Stimulated activated CD4-positive, alpha-beta T cell treated with anti-CD3 and anti-CD28 coated beads, Interleukin-2, amount 100 ng/mL, for 48 hours (primary cell): Measurements from ENCODE around the gene RNASE7.

Experiments used
- DNase-seq, 2 donors: peaks; one replicate each; pipeline ENCODE4 v3.0.0-alpha.2; 2020

RNASE7 gene

GRCh38 chr14:21043974-21044618 is 1.9 kb downstream of the RNASE7 start:
- DNase-seq = no peak

DNA sequence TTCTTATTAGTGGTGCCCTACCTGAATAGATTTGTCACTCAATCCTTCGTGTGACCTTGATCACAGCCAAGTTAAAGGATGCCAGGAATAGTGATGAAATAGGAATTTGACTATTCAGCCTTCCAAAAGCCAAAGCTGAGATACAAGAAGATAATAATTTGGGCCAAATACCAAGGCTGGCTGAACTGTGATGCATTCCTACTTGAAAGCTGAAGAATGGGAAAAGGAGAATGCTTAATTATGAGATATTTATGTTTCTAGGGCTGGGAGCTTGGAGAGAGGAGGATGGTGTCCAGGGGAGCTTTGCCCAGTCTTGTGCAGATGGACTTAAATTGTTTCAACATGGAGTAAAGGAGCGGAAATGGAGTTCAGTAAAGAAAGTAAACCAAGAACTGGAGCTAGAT is 5.2 kb downstream of the RNASE7 start:
- DNase-seq = no peak

- DNase-seq = no peak
Measured at GRCh38 chr14:21048638-21049037, 6.5 kb downstream of the RNASE7 start.

- DNase-seq = no peak
Measured at GRCh38 chr14:21049271-21049673, 7.1 kb downstream of the RNASE7 start.

GRCh38 chr14:21050597-21050996 is 8.4 kb downstream of the RNASE7 start:
- no peak for DNase-seq

DNA sequence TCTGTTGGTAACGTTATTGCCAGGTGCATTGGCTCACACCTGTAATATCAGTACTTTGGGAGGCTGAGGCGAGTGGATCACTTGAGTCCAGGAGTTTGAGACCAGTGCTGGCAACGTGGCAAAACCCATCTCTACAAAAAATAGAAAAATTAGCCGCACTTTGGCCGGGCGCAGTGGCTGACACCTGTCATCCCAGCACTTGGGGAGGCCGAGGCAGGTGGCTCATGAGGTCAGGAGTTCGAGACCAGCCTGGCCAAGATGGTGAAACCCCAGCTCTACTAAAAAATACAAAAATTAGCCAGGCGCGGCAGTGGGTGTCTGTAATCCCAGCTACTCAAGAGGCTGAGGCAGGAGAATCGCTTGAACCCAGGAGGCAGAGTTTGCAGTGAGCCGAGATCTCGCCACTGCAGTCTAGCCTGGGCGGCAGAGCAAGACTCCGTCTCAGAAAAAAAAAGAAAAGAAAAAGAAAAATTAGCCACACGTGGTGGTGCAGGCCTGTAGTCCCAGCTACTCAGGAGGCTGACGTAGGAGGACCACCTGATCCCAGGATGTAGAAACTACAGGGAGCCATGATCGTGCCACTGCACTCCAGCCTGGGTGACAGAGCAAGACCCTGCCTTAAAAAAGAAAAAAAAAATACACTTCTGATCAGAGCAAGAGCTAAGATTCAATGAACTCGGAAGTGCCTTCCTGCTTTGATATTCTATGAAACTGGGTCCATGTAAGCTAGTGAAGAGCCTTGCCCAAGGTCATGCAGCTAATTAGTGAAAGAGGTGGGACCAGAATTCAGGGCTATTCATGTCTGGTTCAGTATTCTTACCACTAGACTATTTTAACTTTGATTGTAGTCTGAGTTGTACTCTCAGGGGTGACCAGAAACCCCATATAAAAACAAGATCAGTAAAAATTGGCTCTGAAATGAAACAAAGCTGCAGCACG is 11.3 kb downstream of the RNASE7 start:
- no peak for DNase-seq

DNA sequence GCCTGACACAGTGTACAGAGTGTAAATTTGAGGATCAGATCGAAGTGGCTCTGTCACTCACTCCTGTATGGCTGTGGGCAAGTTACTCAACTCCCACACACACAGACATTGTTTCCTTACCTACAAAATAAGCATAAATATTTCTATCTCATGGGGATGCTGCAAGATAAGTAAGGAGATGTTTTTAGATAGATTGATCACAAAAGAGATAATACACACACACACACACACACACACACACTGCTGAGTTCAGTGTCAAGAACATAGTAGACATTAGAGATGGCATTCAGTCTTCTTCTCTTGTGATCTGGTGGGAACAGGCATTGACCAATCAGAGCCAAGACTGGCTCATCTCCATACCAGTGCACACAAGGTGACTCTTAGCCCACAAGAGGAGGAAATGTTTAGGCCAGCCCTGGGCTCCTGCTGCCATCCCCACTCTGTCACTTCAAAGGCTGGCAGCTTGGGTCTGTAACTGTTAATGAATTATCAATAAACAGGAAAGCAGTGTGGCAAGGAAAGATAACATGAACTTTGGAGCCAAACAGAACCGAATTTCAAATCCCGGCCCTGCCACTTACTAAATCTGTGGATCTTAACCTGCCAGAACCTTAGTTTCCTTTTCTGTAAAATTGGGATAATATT is 12.1 kb downstream of the RNASE7 start:
- no peak for DNase-seq

DNA sequence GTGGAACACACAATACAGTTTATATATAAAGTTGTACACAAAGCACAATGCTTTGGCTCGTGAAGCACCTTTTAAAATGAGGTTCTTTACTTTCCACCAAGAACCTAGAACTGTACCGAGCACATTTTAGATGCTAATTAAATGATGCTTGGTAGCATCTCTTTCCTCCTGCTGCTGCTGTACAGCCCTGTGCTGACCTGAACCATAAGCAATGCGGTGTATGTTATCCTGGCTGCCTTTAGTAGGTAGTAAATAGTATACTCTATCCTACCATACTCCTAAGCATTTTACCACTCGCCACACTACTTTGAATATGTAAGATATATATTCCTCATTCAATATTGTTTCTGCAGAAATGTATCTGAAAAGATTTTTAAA is 12.6 kb downstream of the RNASE7 start:
- DNase-seq = no peak

DNA sequence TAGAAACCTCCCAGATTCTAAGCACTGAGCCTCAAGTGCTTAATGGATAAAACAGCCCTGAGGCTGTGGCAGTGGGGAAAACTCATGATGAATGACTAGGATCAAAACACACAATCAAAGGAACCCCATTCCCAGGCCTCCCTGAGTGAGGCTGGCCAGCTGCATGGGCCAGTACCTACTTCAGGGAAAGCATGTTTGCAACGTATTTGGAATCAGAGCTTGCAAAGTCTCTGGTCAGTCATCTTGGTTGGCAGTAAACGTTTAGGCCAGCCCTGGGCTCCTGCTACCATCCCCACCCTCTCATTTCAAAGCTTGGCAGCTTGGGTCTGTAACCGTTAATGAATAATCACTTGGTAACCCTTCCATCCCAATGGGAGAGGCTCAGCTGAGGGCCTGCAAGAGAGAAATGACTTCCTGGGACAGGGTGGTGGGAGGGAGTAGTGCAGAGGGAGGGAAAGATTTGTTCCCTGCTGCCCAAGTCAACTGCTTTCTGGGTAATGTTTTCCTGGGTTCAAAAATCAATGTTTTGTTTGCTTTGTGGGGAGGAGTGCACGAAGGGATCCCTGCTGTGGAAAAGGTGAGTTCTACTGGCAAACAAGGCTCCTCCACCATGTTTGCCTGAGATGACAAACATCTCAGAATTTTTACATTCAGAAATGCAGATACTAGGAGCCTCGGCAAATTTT is 13.4 kb downstream of the RNASE7 start:
- no peak for DNase-seq

DNA sequence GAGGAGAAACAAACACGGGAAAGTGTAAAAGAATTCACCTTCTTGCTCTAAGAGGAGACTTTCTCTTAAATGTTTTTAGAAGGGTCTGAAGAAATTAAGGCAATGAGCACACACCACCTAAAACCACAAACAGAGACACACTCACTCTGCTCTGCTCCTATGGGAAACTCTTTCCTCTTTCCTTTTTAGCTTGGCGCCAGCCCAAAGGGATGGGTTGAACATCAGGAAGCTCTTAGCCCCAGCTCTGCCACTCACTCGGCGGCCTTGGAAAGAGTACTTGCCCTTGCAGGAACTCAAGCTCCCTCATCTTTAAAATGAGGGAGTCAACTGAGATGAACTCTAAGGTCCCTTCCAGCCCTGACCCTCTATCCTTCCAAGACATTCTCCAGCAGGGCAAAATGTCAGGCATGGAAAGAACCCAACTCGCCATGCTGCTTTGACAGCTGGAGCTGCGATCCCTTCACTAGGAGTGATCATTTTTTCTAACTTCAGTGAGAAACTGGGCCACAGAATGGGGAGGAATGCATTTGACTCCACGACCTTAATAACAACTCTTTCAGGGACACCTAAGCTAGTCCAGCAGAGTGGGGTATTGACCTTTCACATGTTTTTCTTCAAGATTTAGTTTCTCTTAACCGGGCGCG is 14.5 kb downstream of the RNASE7 start:
- no peak for DNase-seq

- DNase-seq = no peak
Measured at GRCh38 chr14:21057803-21058675, 15.9 kb downstream of the RNASE7 start, which contains the start of gene RNASE8. Gene RNASE8 (plus strand): TSS chr14:21057822. CDS start chr14:21057893, 71 bp downstream.

GRCh38 chr14:21058903-21059302 is 16.7 kb downstream of the RNASE7 start:
- no peak for DNase-seq

DNA sequence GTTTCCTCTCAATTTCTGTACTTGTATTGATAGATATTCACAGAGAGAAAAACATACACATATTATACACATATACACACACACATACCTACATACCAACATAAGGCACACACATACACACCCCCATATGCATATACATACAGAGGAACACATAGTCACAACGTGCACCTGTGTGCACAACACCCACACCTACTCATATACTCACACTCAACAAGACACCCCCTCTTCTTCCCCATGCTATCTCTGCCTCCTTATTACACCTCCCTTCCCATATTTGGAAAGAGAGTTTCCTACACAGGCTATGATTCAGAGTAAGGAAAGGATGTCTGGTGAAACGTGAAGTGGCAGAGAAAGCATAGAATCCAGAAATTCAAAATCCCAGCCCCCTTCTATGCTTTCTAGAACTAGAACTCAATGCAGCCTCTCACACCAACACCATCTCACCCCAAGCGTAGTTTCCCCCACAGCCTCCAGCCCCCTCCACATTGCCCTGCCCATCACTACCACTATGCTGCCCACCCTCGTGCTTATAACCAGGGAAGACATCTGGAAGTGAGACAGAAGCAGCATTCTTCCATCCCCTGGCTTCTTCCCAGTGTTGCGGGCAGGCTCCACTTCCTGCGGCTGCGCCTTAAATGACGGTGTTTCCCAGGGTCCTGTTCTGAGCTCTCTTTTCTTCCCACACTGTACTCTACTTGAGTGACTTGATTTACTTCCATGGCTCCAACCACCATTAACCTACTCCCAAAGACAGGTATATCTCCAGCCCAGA is 17.9 kb downstream of the RNASE7 start:
- DNase-seq = no peak

DNA sequence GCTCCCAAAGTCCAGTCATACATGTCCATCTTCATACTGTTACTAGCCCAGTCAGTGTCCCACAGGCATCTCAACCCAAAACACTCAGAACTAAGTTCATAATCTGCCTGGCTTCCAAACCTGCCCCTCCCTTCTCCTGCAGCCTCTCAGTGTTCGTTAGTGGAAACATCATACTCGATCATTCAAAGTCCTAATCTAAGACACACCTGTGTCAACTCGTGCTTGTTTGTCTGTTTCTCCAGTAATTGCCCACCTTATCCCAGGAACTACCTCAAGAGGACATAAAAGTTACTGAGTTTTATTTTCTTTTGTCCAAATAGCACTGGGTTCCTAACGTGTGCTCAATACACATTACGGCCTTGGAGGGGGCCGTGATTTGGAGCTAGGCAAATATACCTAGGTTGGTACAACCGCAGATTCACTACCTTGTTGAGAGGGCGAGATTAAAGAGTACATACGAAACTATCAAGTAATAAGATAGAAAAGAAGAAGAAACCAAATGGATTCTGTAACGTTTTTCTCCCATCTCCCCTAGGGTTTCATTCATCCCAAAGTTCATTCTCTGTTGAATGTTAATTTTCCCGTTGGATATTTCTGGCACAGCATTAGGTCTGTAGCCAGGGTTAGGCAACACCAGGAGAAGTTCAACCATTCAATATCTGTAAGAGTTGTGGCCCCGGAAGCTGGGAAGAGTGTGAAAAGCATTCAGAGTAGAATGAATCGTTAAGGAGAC is 18.6 kb downstream of the RNASE7 start:
- no peak for DNase-seq

DNA sequence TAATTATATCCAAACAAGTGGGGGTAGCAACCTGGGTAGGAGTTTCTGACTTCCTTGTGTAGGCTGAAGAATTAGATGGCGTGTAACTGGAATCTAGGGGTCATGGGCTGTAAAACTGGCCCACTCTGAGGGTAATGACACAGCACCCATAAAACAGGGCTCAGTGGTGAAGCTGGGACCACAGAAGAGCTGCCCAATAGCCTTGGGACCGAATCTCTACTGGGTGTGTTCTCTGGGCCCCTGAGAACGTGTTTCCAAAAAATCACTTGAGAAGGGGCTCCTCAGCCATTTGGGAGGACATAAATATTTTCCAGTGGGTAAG is 19.1 kb downstream of the RNASE7 start:
- no peak for DNase-seq

DNA sequence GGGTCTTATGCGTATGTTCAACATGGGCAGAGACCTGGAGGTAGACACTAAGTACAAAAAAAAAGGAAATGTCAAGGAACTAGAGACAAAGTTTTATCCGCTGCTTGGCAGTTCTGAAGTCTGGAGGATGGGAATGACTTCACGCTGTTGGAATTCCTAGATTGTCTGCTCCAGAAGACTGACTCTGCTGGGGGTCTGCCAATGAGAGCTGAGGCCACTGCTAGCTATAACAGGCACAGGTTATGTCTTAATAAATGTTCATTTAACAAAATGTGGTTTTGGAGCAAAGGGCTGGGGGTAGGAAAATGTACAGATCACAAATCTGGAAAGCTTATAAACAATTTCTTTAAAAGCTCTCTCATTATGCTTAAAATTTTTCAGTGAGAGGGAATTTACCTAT is 21.3 kb downstream of the RNASE7 start:
- no peak for DNase-seq

- DNase-seq = no peak
Measured at GRCh38 chr14:21066882-21067502, 24.8 kb downstream of the RNASE7 start.

GRCh38 chr14:21068521-21069387 is 26.6 kb downstream of the RNASE7 start:
- DNase-seq = no peak
